ENCODE measurements around the gene DCC.

Gene DCC

GRCh38 chr18:52442686-52443085, 102.7 kb downstream of the DCC start:
- no peaks in the 10 kb centered on the region for H3K4me1 ChIP-seq (ENCODE audit: control insufficient read depth, insufficient read depth, low read depth, low read length)
- WGBS = 85% methylated on average over 2 of the region's 2 CpGs

GRCh38 chr18:52451256-52451655, 111.3 kb downstream of the DCC start:
- Histone ChIP-seq H4K8ac (ENCODE audit: low read length) (no peak overlapping the region), H2BK12ac (ENCODE audit: low read length in 2 of 2) (no peak overlapping the region), H3K4me2 (ENCODE audit: low read length, poor library complexity, severe bottlenecking) (no peak overlapping the region), H3K36me3 (ENCODE audit: control insufficient read depth in 1 of 2, insufficient read depth in 2 of 2, low read depth in 1 of 2, low read length in 2 of 2) (no peaks in the 10 kb centered on the region), H3K18ac (ENCODE audit: low read depth in 1 of 2, low read length in 2 of 2) (no peak overlapping the region), H3K27ac (ENCODE audit: low read length, poor library complexity, severe bottlenecking) (no peak overlapping the region), H3K9ac (ENCODE audit: low read length) (no peak overlapping the region), H3K4me3 (ENCODE audit: insufficient read depth in 1 of 2, low read depth in 1 of 2, low read length in 2 of 2) (no peak overlapping the region), H2BK5ac (ENCODE audit: low read depth, low read length, poor library complexity, severe bottlenecking) (no peak overlapping the region), H3K79me1 (replicated peaks; ENCODE audit: low read length, poor library complexity, severe bottlenecking) (no peaks in the 10 kb centered on the region), H4K91ac (ENCODE audit: low read length) (no peak overlapping the region), H2AFZ (ENCODE audit: low read depth, low read length) (no peak overlapping the region), H3K9me3 (ENCODE audit: control insufficient read depth, low read length) (no peaks in the 10 kb centered on the region), H2BK120ac (ENCODE audit: low read depth, low read length) (no peak overlapping the region), H2BK15ac (ENCODE audit: low read depth, poor library complexity, severe bottlenecking) (no peak overlapping the region), H2AK5ac (ENCODE audit: low read length, severe bottlenecking) (no peak overlapping the region), H3K4ac (ENCODE audit: low read depth in 1 of 2, low read length in 2 of 2) (no peak overlapping the region), H3K4me1 (ENCODE audit: control insufficient read depth, insufficient read depth, low read depth, low read length) (no peaks in the 10 kb centered on the region), H3K23ac (ENCODE audit: low read length in 2 of 2) (no peak overlapping the region), H3K14ac (ENCODE audit: low read length in 2 of 2) (no peak overlapping the region), H3K27me3 (ENCODE audit: control insufficient read depth in 1 of 2, insufficient read depth in 1 of 2, low read length in 2 of 2) (no peaks in the 10 kb centered on the region)
- no peak for DNase-seq
- 39% methylated on average over 4 of the region's 4 CpGs for WGBS

More at GRCh38 chr18:52442686-52443085, 102.7 kb downstream of the DCC start:
- H3K79me1 ChIP-seq (replicated peaks; ENCODE audit: low read length, poor library complexity, severe bottlenecking) = no peaks in the 10 kb centered on the region
- H3K4me3 ChIP-seq (ENCODE audit: insufficient read depth in 1 of 2, low read depth in 1 of 2, low read length in 2 of 2) = no peak overlapping the region
- no peak overlapping the region for H3K9ac ChIP-seq (ENCODE audit: low read length)
- DNase-seq = no peak
- no peaks in the 10 kb centered on the region for H3K36me3 ChIP-seq (ENCODE audit: control insufficient read depth in 1 of 2, insufficient read depth in 2 of 2, low read depth in 1 of 2, low read length in 2 of 2)
- no peak overlapping the region for H3K14ac ChIP-seq (ENCODE audit: low read length in 2 of 2)
- no peak overlapping the region for H4K8ac ChIP-seq (ENCODE audit: low read length)
- H3K4ac ChIP-seq (ENCODE audit: low read depth in 1 of 2, low read length in 2 of 2) = no peak overlapping the region
- no peak overlapping the region for H2AFZ ChIP-seq (ENCODE audit: low read depth, low read length)
- H3K27ac ChIP-seq (ENCODE audit: low read length, poor library complexity, severe bottlenecking) = no peak overlapping the region
- H2BK120ac ChIP-seq (ENCODE audit: low read depth, low read length) = no peak overlapping the region
- no peak overlapping the region for H3K4me2 ChIP-seq (ENCODE audit: low read length, poor library complexity, severe bottlenecking)
- no peaks in the 10 kb centered on the region for H3K27me3 ChIP-seq (ENCODE audit: control insufficient read depth in 1 of 2, insufficient read depth in 1 of 2, low read length in 2 of 2)
- no peak overlapping the region for H2AK5ac ChIP-seq (ENCODE audit: low read length, severe bottlenecking)
- no peak overlapping the region for H2BK15ac ChIP-seq (ENCODE audit: low read depth, poor library complexity, severe bottlenecking)
- H2BK5ac ChIP-seq (ENCODE audit: low read depth, low read length, poor library complexity, severe bottlenecking) = no peak overlapping the region
- no peak overlapping the region for H2BK12ac ChIP-seq (ENCODE audit: low read length in 2 of 2)
- H4K91ac ChIP-seq (ENCODE audit: low read length) = no peak overlapping the region
- H3K18ac ChIP-seq (ENCODE audit: low read depth in 1 of 2, low read length in 2 of 2) = no peak overlapping the region
- no peak overlapping the region for H3K23ac ChIP-seq (ENCODE audit: low read length in 2 of 2)
- no peaks in the 10 kb centered on the region for H3K9me3 ChIP-seq (ENCODE audit: control insufficient read depth, low read length)

GRCh38 chr18:52451851-52452250, 111.9 kb downstream of the DCC start:
- Histone ChIP-seq H3K4ac (ENCODE audit: low read depth in 1 of 2, low read length in 2 of 2) (no peak overlapping the region), H3K4me2 (ENCODE audit: low read length, poor library complexity, severe bottlenecking) (no peak overlapping the region), H2BK12ac (ENCODE audit: low read length in 2 of 2) (no peak overlapping the region), H3K79me1 (replicated peaks; ENCODE audit: low read length, poor library complexity, severe bottlenecking) (no peaks in the 10 kb centered on the region), H3K4me3 (ENCODE audit: insufficient read depth in 1 of 2, low read depth in 1 of 2, low read length in 2 of 2) (no peak overlapping the region), H3K27ac (ENCODE audit: low read length, poor library complexity, severe bottlenecking) (no peak overlapping the region), H2BK5ac (ENCODE audit: low read depth, low read length, poor library complexity, severe bottlenecking) (no peak overlapping the region), H2BK120ac (ENCODE audit: low read depth, low read length) (no peak overlapping the region), H3K4me1 (ENCODE audit: control insufficient read depth, insufficient read depth, low read depth, low read length) (no peaks in the 10 kb centered on the region), H3K36me3 (ENCODE audit: control insufficient read depth in 1 of 2, insufficient read depth in 2 of 2, low read depth in 1 of 2, low read length in 2 of 2) (no peaks in the 10 kb centered on the region), H3K14ac (ENCODE audit: low read length in 2 of 2) (no peak overlapping the region), H4K91ac (ENCODE audit: low read length) (no peak overlapping the region), H3K9ac (ENCODE audit: low read length) (no peak overlapping the region), H3K27me3 (ENCODE audit: control insufficient read depth in 1 of 2, insufficient read depth in 1 of 2, low read length in 2 of 2) (no peaks in the 10 kb centered on the region), H3K9me3 (ENCODE audit: control insufficient read depth, low read length) (no peaks in the 10 kb centered on the region), H2BK15ac (ENCODE audit: low read depth, poor library complexity, severe bottlenecking) (no peak overlapping the region), H2AFZ (ENCODE audit: low read depth, low read length) (no peak overlapping the region), H3K23ac (ENCODE audit: low read length in 2 of 2) (no peak overlapping the region), H2AK5ac (ENCODE audit: low read length, severe bottlenecking) (no peak overlapping the region), H4K8ac (ENCODE audit: low read length) (no peak overlapping the region), H3K18ac (ENCODE audit: low read depth in 1 of 2, low read length in 2 of 2) (no peak overlapping the region)
- no peak for DNase-seq
- WGBS = 45% methylated on average over 1 of the region's 1 CpG

DNA sequence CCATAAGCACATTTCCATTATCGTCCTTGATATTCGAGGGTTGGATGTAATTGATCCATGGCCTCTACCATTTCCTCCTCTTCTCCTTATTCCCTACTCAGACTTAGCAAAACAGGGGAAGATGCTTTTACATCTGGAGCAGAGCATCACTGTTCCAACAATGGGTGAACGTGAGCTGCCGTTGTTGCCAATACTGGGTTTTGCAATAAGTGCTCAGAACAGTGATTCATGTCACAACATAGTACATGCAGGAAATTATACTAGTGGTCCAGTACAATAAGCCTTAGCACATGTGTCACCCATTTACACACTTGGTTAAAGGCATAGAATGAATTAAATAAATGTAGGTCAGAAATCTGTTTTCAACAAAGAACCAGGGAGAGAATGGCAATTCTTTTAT, 112.4 kb downstream of the DCC start:
- Histone ChIP-seq H2BK120ac (ENCODE audit: low read depth, low read length) (no peak overlapping the region), H3K9me3 (ENCODE audit: control insufficient read depth, low read length) (no peaks in the 10 kb centered on the region), H3K27ac (ENCODE audit: low read length, poor library complexity, severe bottlenecking) (no peak overlapping the region), H3K18ac (ENCODE audit: low read depth in 1 of 2, low read length in 2 of 2) (no peak overlapping the region), H3K9ac (ENCODE audit: low read length) (no peak overlapping the region), H3K36me3 (ENCODE audit: control insufficient read depth in 1 of 2, insufficient read depth in 2 of 2, low read depth in 1 of 2, low read length in 2 of 2) (no peaks in the 10 kb centered on the region), H3K14ac (ENCODE audit: low read length in 2 of 2) (no peak overlapping the region), H2BK15ac (ENCODE audit: low read depth, poor library complexity, severe bottlenecking) (no peak overlapping the region), H2BK12ac (ENCODE audit: low read length in 2 of 2) (no peak overlapping the region), H3K4me1 (ENCODE audit: control insufficient read depth, insufficient read depth, low read depth, low read length) (no peaks in the 10 kb centered on the region), H3K27me3 (ENCODE audit: control insufficient read depth in 1 of 2, insufficient read depth in 1 of 2, low read length in 2 of 2) (no peaks in the 10 kb centered on the region), H3K4me2 (ENCODE audit: low read length, poor library complexity, severe bottlenecking) (no peak overlapping the region), H3K4me3 (ENCODE audit: insufficient read depth in 1 of 2, low read depth in 1 of 2, low read length in 2 of 2) (no peak overlapping the region), H2BK5ac (ENCODE audit: low read depth, low read length, poor library complexity, severe bottlenecking) (no peak overlapping the region), H3K79me1 (replicated peaks; ENCODE audit: low read length, poor library complexity, severe bottlenecking) (no peaks in the 10 kb centered on the region), H3K23ac (ENCODE audit: low read length in 2 of 2) (no peak overlapping the region), H3K4ac (ENCODE audit: low read depth in 1 of 2, low read length in 2 of 2) (no peak overlapping the region), H2AK5ac (ENCODE audit: low read length, severe bottlenecking) (no peak overlapping the region), H4K8ac (ENCODE audit: low read length) (no peak overlapping the region), H2AFZ (ENCODE audit: low read depth, low read length) (no peak overlapping the region), H4K91ac (ENCODE audit: low read length) (no peak overlapping the region)
- DNase-seq = no peak
- WGBS = 86% methylated on average over 4 of the region's 4 CpGs

All from mesenchymal stem cell (in vitro differentiated cells and primary cell).